ENCODE results near the gene FBN1.

Gene FBN1

DNA sequence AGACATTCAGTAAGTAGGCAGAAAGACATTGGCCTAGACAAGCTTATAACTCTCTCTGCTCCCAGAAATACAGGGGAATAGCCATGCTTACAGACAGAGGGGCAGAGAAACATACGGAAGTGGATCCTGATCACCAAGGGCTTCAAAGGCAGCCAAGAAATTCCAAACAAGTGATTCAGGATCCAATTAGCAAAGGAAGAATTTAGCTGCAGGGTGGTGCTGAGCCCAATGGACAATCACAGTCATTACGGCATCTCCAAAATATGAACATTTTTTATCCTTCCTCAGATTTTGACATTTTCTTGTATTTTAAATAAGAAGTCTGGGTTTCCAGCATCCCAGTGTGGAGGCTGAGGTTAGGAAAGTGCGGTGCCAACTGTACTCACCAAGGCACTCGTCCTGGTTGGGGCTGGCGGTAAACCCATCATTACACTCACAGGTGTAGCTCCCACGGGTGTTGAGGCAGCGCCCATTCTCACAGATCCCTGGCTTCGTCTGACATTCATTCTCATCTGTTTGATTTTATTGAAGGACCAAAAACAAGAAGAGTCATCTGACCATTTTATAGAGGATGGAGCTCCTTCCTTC, 217.5 kb downstream of the FBN1 start:
- ChIA-PET CTCF (interaction anchor here (0.6 to 4.9 kb wide), 5 partner anchors 20 to 80 kb away, joined by 3 to 23 read pairs (median 3); no protein-coding TSS in a partner anchor), POLR2A (interaction anchor here (0.5 to 1.9 kb wide), 6 partner anchors 8 to 43 kb away, joined by 3 to 8 read pairs (median 5); no protein-coding TSS in a partner anchor)
- no peak overlapping the region for H3K4me3 ChIP-seq (ENCODE audit: low read depth, low read length)
- TF ChIP-seq, protein P1, sequence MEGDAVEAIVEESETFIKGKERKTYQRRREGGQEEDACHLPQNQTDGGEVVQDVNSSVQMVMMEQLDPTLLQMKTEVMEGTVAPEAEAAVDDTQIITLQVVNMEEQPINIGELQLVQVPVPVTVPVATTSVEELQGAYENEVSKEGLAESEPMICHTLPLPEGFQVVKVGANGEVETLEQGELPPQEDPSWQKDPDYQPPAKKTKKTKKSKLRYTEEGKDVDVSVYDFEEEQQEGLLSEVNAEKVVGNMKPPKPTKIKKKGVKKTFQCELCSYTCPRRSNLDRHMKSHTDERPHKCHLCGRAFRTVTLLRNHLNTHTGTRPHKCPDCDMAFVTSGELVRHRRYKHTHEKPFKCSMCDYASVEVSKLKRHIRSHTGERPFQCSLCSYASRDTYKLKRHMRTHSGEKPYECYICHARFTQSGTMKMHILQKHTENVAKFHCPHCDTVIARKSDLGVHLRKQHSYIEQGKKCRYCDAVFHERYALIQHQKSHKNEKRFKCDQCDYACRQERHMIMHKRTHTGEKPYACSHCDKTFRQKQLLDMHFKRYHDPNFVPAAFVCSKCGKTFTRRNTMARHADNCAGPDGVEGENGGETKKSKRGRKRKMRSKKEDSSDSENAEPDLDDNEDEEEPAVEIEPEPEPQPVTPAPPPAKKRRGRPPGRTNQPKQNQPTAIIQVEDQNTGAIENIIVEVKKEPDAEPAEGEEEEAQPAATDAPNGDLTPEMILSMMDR (IDR thresholded peaks at IDR 0.05; ENCODE audit: insufficient read depth, low read length, missing control alignments), result no peak
- DNase-seq (ENCODE audit: low read depth, low spot score), result peak; percentile 80

DNA sequence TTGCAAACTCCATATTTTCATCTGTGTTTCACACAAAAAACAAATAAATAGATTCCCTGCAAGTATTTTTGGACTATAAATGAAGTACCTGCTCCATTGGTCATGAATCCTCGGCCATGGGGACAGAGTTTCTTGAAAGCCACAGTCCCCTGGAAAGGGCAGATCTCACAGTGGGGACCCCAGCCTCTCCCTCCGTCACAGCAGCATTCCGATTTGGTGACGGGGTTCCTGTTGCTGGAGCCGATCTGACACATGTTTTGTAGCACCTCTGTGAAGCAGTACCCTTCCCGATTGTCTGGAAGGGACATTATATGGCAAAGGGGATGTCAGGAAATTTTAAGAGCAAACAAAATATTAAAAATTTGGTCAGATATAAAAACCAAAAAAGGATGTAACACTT, 218.0 kb downstream of the FBN1 start:
- POLR2A ChIA-PET, result interaction anchor here (0.5 to 1.9 kb wide), 8 partner anchors 8 to 280 kb away, joined by 3 to 8 read pairs (median 4); no protein-coding TSS in a partner anchor
- TF ChIP-seq, protein P1 (IDR thresholded peaks at IDR 0.05; ENCODE audit: insufficient read depth, low read length, missing control alignments), result no peak
- no peak overlapping the region for H3K4me3 ChIP-seq (ENCODE audit: low read depth, low read length)
- no peak for DNase-seq (ENCODE audit: low read depth, low spot score)
- CTCF ChIA-PET, result interaction anchor here (1.2 to 4.9 kb wide), 3 partner anchors 20 to 75 kb away, joined by 3 to 23 read pairs (median 6); no protein-coding TSS in a partner anchor

DNA sequence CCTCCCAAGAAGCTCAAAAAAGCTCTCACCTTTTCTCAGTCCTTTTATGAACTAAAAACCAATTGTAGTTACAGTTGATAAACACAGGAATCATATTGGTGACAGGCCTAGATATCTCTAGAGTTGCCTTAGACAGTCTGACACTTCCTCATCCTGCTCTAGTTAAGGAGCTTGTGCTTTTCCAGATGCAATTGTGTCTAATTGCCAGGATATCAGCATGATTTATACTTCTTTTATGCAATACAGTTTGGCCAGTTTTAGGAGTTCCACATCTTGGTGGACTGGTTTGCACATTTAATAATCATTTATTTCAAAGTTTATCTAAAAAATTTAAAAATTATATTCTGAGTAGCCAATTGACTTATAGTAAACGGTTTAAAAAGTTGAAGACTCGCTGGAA, 218.6 kb downstream of the FBN1 start:
- TF ChIP-seq, protein P1 (IDR thresholded peaks at IDR 0.05; ENCODE audit: insufficient read depth, low read length, missing control alignments), result no peak
- no peak overlapping the region for H3K4me3 ChIP-seq (ENCODE audit: low read depth, low read length)
- DNase-seq (ENCODE audit: low read depth, low spot score), result no peak
- POLR2A ChIA-PET, result interaction anchor here (0.6 to 1.9 kb wide), 4 partner anchors 10 to 281 kb away, joined by 3 to 7 read pairs (median 4); no protein-coding TSS in a partner anchor
- CTCF ChIA-PET, result interaction anchor here (1.1 kb wide), 1 partner anchor 69 kb away, joined by 3 read pairs; no protein-coding TSS in a partner anchor

DNA sequence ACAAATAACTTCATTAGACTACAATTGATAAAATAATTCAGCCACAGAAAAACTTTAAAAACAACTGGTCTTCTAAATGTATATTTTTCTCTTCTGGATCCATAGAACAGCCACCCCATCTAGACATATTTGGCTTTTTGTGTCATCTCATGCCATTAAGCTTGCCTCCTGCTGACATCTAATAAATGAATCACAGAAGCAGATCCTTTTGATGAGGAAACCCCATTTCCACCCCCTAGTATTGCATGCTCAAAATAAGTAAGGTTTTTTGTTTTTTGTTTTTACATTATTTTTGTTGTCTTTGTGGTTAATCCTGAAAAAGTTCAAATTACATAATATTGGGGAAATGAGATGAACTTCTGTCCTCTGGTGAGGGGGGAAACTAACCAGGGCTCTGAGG, 219.5 kb downstream of the FBN1 start:
- no peak for DNase-seq (ENCODE audit: low read depth, low spot score)
- CTCF ChIA-PET, result interaction anchor here (1.1 kb wide), 1 partner anchor 68 kb away, joined by 3 read pairs; no protein-coding TSS in a partner anchor
- POLR2A ChIA-PET, result interaction anchor here (1.9 kb wide), 1 partner anchor 11 kb away, joined by 7 read pairs; no protein-coding TSS in a partner anchor
- TF ChIP-seq, protein P1 (IDR thresholded peaks at IDR 0.05; ENCODE audit: insufficient read depth, low read length, missing control alignments), result no peak
- H3K4me3 ChIP-seq (ENCODE audit: low read depth, low read length), result no peak overlapping the region

DNA sequence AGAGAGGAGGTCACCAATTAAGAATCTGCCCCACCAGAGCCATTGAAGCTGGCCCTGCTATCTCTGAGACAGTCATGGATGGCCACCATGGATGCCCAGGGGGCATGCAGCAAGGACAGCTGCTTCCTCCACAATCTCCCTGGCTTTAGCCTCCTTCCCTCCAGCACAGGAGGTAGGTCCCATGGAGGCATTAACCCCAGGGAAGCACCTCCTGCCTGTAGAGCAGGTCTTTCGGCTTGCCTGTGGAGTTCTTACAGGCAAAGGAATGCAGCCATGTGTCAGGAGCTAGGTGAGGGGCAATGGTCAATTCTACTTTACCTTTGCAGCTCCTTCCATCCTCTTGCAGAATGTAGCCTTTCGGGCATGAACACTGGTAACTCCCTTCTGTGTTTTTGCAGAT, 220.5 kb downstream of the FBN1 start:
- TF ChIP-seq, protein P1 (IDR thresholded peaks at IDR 0.05; ENCODE audit: insufficient read depth, low read length, missing control alignments), result no peak
- ChIA-PET CTCF (interaction anchor here (1.5 kb wide), 1 partner anchor 73 kb away, joined by 4 read pairs; no protein-coding TSS in a partner anchor), POLR2A (no interaction called here)

DNA sequence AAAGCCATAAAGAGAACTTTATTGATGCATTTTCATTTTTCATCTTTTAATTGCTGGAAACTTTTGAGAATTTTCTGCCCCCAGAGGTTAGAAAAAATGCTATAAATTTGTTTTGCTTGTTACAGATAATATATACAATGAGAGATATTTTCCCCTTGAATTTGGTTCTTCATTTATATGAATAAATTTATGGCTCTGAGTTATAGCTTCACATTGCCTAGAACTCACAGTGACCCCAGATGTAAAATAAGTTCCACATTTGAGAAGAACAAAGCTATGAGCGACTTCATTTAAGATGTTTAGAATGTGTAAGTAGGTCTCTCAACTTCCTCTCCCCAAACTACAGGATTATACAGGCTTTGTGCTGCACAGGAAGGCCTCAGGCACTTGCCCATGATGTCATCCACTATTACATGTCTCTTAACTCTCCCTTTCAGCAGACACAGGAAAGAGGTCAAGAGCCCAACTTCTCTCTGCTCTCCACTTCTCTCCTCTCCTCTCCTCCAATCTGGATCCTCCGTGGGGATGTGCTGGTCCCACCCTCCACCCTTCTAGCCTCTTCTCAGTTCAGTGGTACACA, 221.5 kb downstream of the FBN1 start:
- TF ChIP-seq, protein P1 (IDR thresholded peaks at IDR 0.05; ENCODE audit: insufficient read depth, low read length, missing control alignments), result no peak
- H3K4me3 ChIP-seq (ENCODE audit: low read depth, low read length), result no peak overlapping the region
- CTCF ChIA-PET, result interaction anchor here (1.0 to 1.9 kb wide), 3 partner anchors 9 to 72 kb away, joined by 4 read pairs; no protein-coding TSS in a partner anchor
- no peak for DNase-seq (ENCODE audit: low read depth, low spot score)
- POLR2A ChIA-PET, result interaction anchor here (1.0 kb wide), 1 partner anchor 15 kb away, joined by 4 read pairs; no protein-coding TSS in a partner anchor

More for the DNA sequence above, 220.5 kb downstream of the FBN1 start:
- no peak overlapping the region for H3K4me3 ChIP-seq (ENCODE audit: low read depth, low read length)
- no peak for DNase-seq (ENCODE audit: low read depth, low spot score)

All from AG04449 (cell line).